GM12892 (cell line): ENCODE data around the gene EPAS1.

Experiments
- POLR2A ChIP-seq: IDR thresholded peaks from 2 replicates; pipeline ENCODE4 v1.6.1; 2011; ENCODE audit warnings: low read depth, low read length, control low read depth
- POLR2AphosphoS5 ChIP-seq: IDR thresholded peaks from 2 replicates; pipeline ENCODE4 v1.6.1; 2011; ENCODE audit warnings: low read depth, low read length, control low read depth

DNA sequence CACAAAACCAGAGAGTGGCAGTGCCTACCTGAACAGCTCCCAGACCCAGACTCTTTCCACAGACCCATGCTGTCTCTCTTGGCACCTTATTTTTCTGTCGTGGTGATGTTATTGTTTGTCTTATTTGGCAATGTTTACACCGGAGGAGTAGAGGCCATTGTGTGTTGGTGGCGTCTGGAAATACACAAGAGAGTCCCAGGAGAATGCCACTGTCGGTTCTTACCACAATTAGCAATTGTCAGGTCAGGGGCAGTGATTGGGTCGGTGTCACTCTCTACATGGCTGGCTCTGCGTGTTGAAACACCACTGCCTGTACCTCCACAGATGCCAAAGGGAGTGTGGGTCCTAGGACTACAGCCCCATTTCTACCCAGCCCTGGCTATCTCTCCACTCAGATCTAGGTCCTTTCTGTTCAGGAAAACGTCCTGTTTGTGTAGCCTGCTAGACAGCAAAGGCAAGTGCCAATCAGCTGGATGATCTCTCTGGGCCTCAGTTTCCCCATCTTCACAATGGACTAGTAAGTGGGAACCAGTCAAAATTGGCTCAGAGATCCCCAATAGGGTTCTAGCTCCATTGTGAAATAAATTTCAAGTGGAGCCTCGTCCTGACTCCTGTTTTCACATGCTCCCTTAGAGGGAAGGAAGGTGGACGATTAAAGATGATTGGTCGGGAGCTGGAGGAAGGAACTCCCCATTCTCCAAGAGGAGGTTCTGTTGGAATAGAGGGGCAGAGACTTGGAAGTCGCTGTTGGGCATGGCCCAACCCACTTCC, 17.0 kb downstream of the EPAS1 start:
- TF ChIP-seq POLR2A (no peak), POLR2AphosphoS5 (no peak)
